ENCODE results near the gene FIGNL2. TPM values are rescaled to one million over a fixed set of nuclear protein-coding genes. Genes with fewer than 3 reads are reported as not detected.

The FIGNL2 gene, protein sequence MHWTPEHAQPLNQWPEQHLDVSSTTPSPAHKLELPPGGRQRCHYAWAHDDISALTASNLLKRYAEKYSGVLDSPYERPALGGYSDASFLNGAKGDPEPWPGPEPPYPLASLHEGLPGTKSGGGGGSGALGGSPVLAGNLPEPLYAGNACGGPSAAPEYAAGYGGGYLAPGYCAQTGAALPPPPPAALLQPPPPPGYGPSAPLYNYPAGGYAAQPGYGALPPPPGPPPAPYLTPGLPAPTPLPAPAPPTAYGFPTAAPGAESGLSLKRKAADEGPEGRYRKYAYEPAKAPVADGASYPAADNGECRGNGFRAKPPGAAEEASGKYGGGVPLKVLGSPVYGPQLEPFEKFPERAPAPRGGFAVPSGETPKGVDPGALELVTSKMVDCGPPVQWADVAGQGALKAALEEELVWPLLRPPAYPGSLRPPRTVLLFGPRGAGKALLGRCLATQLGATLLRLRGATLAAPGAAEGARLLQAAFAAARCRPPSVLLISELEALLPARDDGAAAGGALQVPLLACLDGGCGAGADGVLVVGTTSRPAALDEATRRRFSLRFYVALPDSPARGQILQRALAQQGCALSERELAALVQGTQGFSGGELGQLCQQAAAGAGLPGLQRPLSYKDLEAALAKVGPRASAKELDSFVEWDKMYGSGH
- total RNA-seq (2022; extraction: Qiagen RNA extraction; ENCODE audit: low read depth), result 0.14 to 0.41 TPM (median 0.20 TPM) in 5 replicates

DNA sequence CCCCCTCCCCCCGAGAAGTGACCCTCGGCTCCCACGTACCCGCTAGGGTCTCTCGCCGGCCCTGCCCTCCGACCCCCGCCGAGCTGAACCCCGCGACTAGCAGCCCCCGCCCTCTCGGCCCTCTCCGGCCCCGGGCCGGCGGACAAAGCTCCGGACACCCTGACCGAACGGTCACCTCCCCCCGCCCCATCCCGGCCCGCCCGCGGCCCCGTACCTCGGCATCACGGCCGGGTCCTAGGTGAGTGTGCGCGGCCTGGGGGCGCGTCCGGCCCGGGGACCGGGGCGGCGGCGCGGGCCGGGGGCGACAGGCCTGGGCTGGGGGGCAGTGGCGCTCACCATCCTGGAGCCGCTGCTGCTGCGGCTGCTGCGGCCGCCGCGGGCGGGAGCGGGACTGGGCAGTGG, at the start of gene FIGNL2:
Gene FIGNL2 (minus strand): TSS at position 393 of the 402 bp plus-strand sequence. CDS start 26,305 bp downstream, outside the sequence.

DNA sequence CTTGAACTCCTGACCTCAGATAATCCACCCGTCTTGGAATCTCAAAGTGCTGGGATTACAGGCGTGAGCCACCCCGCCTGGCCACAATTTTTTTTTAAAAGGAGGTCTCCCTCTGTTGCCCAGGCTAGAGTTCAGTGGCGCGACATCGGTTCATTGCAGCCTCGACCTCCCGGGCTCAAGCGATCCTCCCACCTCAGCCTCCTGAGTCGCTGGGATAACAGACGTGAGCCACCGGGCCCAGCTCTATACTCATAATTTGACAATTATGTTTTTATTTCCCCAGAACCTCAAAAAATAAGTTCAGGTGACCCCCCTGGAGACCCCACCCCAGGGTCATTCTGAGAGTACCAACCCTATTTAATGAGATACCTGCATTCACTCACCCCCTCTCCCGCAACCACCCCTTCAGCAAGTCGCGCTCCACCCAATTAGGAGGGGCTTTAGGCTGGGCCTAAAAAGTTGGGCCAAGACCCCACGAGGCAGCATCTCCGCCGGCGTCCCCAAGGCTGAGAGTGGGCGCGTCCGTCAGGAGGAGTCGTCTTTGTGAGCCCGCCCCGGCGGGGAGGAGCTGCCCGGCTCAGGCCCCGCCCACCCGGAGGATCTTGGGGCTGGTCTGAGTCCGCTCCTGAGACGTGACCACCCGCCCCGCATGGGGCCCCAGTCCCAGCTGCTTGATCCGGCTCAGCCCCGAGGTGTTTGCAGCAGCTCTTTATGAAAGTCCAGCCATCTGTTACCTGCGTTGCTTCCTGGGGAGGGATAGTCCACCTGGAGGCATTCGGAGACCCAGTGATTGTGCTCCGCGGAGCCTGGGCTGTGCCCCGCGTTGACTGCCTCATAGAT, 39.2 kb upstream of the FIGNL2 start, which contains the start of gene ANKRD33:
Gene ANKRD33 (plus strand): TSS at position 628 of the 840 bp plus-strand sequence. CDS start 84 bp downstream, at position 712.

Other genes starting within 250 kb of the FIGNL2 start
- 0.08 TPM in 1 of 5 replicates, not detected in the others for gene ANKRD33, start 39.4 kb upstream of the FIGNL2 start, total RNA-seq (2022; extraction: Qiagen RNA extraction; ENCODE audit: low read depth)
- 0.03 to 0.09 TPM (median 0.08 TPM) in 4 of 5 replicates, not detected in the other for gene ACVRL1, start 58.8 kb upstream of the FIGNL2 start, total RNA-seq (2022; extraction: Qiagen RNA extraction; ENCODE audit: low read depth)
- 12.0 to 17.3 TPM (median 15.4 TPM) in 5 replicates for gene ACVR1B, start 103.0 kb upstream of the FIGNL2 start, total RNA-seq (2022; extraction: Qiagen RNA extraction; ENCODE audit: low read depth)
- 0.44 to 1.2 TPM (median 0.58 TPM) in 5 replicates for gene TAMALIN, start 158.2 kb upstream of the FIGNL2 start, total RNA-seq (2022; extraction: Qiagen RNA extraction; ENCODE audit: low read depth)
- 29.4 to 44.4 TPM (median 34.5 TPM) in 5 replicates for gene NR4A1, start 202.7 kb upstream of the FIGNL2 start, total RNA-seq (2022; extraction: Qiagen RNA extraction; ENCODE audit: low read depth)
- gene ATG101, start 221.3 kb upstream of the FIGNL2 start, total RNA-seq (2022; extraction: Qiagen RNA extraction; ENCODE audit: low read depth), result 77.7 to 101 TPM (median 99.2 TPM) in 5 replicates
- gene SMIM41, start 231.0 kb upstream of the FIGNL2 start, total RNA-seq (2022; extraction: Qiagen RNA extraction; ENCODE audit: low read depth), result not detected in 5 replicates